Kidney glomerular epithelial cell (primary cell): ENCODE measurements around the gene BATF3.

Experiments used
- DNase-seq: peaks from one replicate; lab custom pipeline; 2025; lab: John Stamatoyannopoulos, UW

BATF3 gene

DNA sequence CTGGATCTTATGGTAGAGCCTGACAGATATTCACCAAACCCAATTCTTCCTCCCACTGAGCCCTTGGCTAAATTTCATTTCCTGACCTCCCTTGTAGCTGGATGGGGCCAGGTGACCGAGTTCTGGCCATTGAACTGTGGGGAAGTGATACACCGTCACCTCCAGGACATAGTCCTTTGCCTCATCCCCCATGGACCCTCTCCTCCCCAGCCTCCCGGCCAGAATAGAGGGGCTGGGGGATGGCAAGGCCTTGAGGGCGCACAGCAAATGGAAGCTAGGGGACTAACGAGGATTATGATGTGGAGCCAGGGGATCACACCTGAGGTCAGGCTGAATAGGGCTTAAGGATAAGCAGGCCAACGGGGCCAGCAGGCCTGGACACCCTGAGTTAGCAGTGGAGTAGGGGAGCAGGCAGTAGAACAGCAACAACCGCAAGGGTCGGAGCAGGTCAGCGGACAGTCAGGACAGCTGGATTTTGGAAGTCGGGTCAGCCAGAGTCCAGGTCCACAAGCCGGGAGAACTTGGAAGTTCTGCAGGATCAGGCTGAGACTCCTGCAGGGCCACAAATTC lies 15.0 kb downstream of the BATF3 start:
- no peak for DNase-seq

DNA sequence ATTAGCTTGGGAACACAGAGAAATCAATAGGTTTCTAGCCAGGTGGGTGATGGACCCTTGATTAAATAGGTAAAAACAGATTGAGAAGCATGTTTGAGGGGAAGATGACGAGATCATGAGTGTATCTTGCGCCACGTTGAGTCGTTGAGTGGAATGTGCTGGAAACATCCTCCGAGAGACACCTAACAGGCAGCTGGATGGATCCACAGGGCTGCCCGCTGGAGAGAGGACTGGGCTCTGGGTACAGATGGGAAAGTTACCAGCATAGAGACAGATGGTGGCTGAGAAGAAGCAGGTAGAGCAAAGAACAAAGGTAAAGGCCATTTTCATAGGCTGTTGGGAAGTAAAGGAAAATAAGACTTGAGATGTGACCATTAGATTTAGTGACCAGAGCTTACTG lies 15.6 kb downstream of the BATF3 start:
- no peak for DNase-seq

DNA sequence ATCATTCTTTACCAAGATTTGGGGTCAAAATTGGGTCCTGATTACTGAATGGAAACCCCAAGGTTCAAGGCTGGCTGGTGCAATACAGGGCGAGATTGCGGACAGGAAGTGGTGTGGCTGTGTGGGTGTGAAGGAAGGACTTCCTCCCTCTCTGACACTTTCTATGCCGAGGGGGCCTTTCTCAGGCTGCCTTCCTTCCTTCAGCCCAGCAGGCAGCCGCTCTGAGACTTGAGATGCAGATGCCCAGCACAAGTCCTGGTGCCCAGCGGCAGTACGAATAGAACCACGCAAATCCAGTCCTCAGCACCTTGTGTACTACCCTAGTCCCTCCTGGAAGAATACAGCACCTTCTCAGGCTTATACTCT lies 16.3 kb downstream of the BATF3 start:
- DNase-seq: no peak

DNA sequence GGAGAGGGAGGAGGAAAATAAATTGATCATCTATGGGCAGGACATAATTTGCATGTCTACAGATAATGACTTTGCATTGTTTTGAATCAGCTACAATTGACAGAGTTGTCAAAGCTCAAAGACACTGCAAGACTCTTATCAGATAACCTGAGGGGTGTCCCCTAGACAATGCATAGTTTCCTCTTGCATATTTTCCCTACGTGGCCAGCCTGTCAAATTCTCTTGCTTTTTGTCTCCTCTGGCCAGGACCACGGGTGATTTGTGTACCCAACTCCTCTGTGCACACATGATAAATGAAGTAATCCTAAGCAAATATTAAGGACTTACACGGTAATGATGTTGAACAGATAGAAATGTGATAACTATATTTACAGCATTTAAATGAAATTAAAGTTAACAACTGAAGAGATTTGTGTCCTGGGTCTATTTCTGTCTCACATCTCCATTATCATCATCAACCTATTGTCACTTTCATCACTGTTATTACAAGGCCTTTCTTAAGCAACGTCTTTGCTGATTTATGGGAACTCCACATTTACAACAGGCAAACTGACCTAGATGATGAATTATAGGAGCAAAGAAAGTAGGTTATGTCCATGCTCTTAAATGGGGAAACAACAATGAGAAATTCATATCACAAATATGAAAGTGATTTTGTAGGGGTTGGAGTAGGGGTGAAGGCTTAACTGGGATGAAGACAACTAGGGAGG lies 18.8 kb downstream of the BATF3 start:
- no peak for DNase-seq

DNA sequence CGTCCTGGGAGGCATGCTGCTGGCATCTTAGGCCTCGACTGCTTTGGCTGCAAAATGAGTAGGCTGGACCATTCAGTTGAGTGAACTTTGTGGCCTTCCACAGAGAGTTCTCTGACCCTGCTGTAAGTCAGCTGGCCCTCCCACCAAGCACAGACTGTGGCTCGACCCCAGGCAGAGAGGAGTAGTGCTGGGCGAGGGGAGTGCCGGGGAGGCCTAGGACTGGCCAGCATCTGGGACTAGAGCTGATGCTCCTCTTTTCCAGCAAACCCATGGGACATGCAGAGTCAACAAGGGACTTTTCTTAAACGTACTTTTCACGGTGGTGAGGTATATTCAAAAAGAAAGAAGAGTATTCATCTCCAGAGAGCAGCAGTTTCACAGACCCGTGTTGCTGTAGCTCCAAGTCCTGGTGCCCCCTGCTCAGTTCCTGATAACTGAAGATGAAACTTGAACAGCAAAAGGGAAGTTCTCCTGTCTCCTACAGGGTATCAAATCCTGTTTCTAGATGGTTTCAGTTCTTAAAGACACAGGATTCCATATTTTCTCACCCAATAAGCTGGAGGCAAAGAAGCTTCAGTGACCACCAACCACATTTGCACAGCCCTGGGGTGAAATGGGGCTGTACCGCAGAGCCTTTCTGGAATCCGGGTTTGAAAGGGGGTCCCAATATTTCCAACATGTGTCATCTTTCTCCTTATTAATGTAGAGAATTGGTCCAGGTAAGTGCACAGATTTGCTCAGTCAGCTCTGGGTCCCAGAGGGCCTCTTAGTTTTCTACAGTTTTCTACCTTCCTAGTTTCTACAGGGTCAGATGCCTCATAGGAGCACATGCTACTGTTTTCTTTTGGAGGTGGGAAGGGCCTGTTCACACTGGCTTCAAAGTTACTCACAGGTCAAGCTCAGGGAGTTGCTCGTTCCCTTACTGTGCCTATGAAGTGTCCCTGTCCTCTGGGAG lies 20.9 kb downstream of the BATF3 start:
- DNase-seq: no peak

DNA sequence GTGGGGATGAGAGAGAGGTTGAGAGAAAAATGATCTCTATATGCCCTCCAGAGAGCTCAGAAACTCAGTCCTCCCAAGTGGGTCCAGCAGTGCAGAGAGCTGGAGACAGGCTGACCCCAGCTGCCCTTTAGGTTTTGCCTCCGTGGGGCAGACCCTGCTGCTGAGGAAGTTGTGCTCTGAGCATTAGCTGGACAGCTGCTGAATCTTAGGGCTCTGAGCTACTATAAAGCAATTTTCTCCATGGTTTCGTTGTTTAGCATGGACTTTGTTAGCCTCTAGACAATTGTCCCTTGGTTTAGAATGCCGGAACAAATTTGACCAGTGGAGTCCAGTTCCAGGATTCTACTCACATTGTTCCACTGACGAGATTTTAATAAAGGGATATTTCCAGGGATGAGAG lies 22.1 kb downstream of the BATF3 start:
- no peak for DNase-seq

DNA sequence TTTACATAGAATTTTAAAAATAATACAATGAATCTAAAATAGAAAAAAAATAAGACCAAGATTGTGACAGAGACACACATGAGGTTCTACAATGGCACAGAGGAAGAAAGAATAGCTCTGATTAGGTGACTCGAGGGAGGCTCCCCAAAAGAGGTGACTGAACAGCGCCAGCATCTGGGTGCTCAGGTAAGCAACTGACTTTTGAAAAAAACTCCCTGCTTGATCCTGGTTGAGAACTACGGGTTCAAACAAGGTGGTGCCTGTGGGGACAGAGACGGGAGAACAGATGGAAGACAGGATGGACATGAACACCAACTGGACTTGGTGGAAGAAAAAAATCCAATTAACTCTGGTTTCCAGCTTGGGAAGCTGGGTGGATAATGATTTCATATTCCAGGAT lies 22.5 kb downstream of the BATF3 start:
- DNase-seq: no peak

DNA sequence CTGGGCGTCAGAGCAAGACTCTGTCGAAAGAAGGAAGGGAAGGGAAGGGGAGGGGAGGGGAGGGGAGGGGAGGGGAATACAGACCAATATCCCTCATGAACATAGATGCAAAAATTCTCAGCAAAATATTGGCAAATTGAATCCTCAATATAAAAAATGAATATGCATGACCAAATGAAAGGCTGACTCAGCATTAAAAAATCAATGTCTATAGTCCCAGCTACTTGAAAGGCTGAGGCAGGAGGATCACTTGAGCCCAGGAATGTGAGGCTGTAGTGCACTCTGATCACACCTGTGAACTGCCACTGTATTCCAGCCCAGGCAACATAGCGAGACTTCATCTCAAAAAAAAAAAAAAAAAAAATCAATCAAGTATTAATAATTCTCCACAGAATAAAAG lies 24.0 kb downstream of the BATF3 start:
- DNase-seq: no peak

DNA sequence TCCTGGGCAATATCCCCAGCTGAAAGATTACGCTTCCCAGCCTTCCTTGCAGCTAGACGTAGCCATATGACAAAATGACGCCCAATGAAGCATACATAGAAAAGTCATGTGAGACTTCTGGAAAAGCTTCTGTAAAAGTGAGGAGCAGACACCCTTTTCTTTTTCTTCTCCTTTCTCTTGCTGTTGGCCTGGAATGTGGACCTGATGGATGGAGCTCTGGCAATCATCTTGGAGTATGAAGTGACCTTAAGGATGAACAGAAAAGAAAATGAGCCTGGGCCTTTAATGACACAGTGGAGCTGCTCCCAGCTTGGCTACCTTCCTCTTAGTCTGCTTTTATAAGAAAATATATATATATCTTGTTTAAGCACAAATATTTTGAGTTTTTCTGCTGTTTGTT lies 24.8 kb downstream of the BATF3 start:
- DNase-seq: no peak

DNA sequence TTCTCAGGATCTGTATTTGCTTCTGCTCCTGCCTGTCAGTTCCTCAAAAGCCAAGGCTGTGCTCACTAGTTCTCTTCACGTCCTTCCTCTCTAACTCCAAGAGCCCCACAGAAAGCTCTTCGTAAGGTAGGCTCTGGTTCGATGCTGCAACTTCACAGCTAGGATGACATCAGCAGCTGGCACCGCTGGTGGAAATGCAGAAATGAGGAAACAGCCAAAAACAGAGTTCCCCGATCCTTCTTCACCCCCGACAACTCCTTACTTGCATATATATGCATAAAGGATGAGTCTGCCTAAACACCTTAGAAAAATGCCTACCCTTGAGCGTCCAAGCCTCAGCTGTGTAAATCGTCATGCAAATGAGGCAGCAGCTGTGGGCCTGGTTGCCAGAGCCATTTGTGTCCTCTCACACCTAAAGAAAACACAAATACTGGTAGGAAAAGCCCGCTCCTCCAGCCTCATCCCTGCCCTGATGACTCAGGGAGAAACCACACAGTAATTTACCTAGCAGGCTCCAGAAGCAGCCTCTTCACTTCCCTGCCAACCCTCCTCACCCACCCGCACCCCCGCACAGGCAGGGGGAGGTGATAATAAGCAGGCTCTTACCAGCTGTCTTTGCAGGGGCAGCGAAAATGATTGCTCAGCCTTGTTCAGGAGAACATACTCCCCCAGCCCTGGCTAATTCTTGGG lies 28.2 kb downstream of the BATF3 start:
- DNase-seq: peak; percentile 82

DNA sequence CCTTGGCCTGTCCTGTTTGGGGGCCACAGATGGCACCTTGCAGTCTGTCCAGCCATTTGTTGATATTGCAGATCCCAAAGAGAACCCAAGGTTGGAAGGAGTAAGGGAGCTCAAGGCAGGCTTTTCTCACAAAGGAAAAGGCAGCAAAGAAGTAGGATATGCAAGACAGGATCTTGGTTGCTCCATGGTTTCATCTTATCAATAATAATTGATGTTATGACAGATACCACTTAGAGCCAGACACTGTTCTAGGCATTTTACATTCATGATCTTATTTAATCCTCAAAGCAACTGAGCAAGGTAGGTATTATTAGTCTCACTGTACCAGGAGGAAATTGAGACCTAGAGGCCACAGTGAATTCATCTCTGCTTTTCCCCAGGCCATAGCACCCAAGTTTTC lies 28.8 kb downstream of the BATF3 start:
- no peak for DNase-seq

DNA sequence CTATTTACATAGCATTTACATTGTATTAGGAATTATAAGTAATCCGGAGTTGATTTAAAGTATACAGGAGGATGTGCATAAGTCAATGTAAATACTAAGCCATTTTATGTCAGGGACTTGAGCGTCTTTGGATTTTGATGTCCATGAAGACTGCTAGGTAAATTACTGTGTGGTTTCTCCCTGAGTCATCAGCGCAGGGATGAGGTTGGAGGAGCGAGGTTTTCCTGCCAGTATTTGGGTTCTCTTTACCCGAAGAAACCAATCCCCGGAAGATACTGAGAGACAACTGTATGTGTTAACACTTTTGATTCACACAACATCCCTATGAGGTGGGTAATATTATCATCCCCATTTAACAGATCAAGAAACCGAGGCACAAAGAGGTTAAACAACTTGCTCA lies 29.3 kb downstream of the BATF3 start:
- DNase-seq: no peak

DNA sequence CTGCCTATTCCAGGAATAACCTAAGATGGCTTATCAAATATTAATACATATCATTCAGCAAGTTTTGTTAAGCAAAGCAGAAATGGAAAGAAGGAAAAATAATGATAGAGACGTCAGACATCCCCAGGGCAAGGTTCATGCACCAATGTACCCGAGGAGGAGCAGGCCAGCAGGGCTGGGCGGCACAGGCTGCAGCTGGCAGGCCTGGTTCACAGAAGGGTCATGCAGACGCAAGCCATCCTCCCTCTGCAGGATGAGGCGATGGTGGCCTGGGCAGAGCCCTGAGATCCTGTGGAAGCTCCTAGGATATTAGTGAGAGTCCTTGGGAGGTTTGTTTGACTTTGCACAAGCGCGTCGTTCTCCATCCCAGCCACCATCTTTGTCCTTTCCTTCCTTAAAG lies 30.0 kb downstream of the BATF3 start:
- DNase-seq: no peak

DNA sequence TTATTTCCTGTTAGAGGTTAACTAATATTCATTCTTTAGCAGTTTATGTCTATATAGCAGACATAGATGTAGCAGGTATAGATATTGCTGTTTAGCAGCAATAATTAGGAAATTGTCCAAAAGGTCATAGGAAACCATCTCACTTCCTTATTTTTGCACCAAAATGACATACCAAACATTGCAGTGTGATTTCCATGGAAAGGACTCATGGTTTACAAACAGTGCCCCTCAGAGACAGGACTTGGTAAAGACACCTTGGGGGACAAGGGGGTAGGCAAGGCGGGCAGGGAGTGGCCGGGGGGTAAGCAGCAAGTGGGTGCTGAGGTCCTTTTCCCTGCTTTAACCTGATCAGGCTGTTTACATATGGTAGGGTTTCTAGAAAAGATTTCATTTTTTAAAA lies 30.5 kb downstream of the BATF3 start:
- peak; percentile 4 for DNase-seq

DNA sequence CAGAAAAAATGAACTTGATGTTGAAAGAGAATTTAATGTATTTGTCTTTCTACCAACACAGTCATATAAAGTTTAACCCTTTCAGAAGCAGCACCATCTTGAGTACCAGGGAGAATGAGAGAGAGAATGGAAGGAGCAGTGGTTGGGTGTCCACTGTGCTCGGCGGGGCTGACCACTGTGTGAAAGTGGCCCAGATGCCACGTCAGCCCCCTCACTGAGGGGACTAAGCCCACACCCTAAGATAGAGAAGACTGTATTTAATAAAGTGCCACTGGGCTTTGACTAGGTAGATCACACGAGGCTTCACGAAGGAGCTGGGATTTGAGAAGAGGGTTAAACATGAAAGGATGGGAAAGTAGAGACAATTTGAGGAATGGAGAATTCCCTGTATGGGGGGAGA lies 31.2 kb downstream of the BATF3 start:
- DNase-seq: no peak

DNA sequence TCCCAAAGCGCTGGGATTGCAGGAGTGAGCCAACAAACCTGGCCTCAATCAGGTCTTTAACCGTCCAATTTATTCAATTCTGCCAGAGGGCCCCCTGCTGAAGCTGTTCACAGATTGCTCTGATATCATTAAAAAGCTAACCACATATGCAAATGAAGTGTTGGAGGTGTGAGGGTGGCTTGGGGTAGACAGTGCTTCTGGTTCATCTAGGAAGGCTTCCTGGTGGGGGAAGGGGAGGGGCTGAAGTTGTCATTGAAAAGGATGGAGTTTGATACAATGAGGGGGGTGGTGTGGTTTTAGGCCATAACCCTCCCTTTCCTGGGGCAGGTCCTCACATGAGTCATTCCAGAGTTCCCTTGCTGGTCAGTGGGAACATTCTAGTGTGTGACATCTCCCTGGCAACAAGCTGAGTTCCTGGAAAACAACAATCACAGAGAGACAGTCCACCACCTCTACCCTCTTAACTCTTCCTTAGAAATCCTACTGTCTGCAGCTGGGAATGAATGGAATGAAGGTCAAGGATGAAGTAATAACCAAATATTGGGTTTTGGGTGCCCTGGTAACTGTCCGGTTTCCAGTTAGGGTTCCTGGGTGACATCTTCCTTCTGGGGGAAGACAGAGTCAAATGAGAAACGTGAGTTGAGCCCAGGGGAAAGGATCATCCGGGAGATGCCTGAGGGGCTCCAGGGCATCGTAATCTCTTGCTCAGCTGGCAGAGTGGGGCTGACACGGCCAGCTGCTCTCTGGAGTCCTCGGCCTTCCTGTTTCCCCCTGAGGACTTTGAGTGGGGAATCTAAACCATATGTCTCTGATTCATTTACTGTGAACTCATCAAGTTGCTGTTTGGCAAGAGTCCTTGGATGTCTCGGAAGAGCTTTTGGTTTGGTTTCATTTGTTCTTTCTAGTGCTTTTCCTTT lies 32.2 kb downstream of the BATF3 start:
- peak; percentile 83 for DNase-seq

DNA sequence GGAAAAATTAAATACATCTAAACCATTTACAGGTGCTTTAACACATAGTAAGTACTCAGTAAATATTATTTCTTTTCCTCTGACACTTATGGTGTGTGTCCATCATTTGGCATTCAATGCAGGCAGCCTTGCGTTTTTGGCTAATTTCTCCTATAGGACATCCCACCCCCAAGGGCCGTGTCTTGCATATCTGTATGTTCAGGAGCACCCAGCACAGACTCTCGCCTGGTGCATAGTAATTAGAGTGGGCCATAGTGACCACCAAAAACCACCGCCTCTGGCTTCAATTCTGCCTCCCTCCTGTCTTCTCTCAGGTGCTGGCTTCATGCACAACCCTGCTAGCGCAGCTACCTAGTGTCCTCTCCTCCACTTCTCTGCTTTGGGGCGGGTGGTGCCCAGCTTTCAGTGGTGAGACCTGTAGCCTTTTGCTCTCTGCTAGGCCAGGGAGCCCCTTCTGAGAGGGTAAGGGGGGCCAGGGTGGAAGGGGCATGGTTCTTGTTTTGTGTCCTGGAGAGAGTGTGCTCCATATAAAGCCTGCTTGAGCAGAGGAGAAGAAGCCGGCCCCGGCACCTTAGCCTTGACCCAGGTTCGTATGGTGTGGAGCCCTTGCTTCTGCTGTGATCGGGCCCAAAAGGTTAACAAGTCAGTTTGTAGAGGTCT lies 33.4 kb downstream of the BATF3 start:
- no peak for DNase-seq

DNA sequence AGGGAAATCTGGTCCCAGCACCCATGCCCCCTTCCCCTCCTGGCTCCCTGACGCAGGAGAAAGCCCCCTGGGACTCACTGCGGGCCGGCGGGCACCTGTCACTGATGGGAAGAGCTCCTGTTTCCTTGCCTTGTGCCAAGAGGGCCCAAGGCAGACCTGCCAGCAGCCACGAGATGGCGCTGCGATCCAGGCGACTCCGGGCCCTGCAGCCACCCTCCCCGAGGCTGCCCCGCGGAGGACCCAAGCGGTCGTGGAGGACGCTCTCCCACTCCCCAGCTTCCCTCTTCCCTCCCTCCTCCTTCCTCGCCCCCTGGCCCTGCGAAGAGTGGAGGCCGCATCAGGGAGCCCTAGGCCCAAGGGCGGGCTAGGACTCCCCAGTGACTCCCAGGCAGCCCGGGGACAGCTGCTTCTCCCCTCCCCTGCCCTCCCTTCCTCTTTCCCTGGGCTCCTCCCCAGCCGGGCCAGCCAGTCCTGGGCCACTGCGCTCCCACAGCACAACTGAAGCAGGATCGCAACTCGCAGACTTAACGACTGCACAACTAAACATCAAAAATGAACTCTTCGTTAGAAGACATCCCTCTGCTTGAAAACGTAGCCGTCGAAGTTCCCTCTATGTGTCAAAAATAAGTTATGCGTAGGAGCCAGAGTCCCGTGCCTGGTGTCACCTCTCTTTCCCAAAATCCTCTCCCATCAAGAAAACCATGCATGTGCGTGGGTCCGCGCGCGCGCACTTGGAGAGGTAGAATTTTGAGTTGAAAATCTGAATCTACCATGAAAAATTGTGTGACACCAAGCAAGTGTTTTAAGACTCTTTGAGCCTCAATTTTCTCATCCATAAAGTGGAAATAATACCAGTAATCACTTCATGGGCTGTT lies 34.2 kb downstream of the BATF3 start:
- peak; percentile 66 for DNase-seq

DNA sequence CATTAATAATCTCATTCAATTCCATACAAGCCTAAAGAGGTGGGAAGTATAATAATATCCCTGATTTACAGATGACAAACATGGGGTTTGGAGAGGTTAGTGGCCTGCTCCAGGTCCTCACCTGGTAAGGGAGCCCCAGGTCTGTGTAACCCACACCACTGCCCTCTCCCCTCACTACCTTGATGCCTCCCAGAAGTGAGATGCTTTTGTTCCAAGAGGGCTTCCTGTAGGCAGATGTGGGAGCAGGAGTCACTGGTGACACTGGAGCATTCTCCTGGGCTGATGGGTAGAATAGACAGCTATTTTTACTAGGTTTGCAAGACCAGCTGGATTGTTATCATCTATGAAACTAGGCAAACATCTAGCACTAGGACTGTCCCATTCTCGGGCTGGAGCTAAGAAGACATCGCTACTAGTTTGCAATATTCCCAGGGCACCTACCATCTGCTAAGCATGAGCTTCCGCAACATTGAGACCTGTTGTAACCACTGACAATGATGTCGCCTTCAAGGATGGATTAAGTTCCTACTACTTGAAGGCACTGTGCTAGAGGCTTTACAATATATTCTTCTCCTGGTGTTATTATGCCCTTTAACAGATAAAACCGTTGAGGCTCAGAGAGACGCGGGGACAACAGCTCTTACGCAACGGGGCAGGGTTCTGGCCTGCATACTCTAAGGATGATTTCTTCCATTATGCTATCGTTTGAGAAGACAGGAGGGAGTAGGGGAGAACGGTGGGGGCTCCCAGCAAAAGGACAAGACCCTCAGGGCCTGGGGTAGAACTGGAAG lies 35.0 kb downstream of the BATF3 start:
- no peak for DNase-seq
